GM23338 (cell line): ENCODE measurements around the gene RNF150. TPM values are rescaled to one million over a fixed set of nuclear protein-coding genes. Genes with fewer than 3 reads are reported as not detected.

Source experiments
- ATAC-seq: fragments of 200-7000 bp; cut with Tn5 transposase; 3 replicates; pipeline ENCODE4 v1.9.1; 2020
- DNase-seq: peaks from one replicate; pipeline ENCODE4 v3.0.0-alpha.2; 2015; ENCODE audit warnings: low spot score
- H2AFZ ChIP-seq: fragments of 200-600 bp; sonication (generic); 2 replicates; pipeline ENCODE4 v1.8.0; 2016; ENCODE audit warnings: antibody characterized with exemption, mild to moderate bottlenecking, moderate library complexity
- H3F3A ChIP-seq: fragments of 200-600 bp; sonication (generic); replicated peaks from 2 replicates; pipeline ENCODE4 v1.8.0; 2017; ENCODE audit warnings: antibody characterized with exemption, mixed run types, low read depth
- H3K27ac ChIP-seq: fragments of 200-600 bp; sonication (generic); 2 replicates; pipeline ENCODE4 v1.6.1; 2016; ENCODE audit warnings: low read depth
- H3K27me3 ChIP-seq: fragments of 200-600 bp; sonication (generic); 2 replicates; pipeline ENCODE4 v1.8.0; 2016; ENCODE audit warnings: mild to moderate bottlenecking, mixed run types, moderate library complexity; ENCODE audit not compliant: insufficient read depth
- H3K36me3 ChIP-seq: fragments of 200-600 bp; sonication (generic); 2 replicates; pipeline ENCODE4 v1.8.0; 2016; ENCODE audit warnings: mild to moderate bottlenecking; ENCODE audit not compliant: insufficient read depth
- H3K4me1 ChIP-seq: fragments of 200-600 bp; sonication (generic); 2 replicates; pipeline ENCODE4 v1.8.0; 2016; ENCODE audit warnings: mild to moderate bottlenecking, moderate library complexity; ENCODE audit not compliant: insufficient read depth
- H3K4me2 ChIP-seq: fragments of 200-600 bp; sonication (generic); 2 replicates; pipeline ENCODE4 v1.7.1; 2017; ENCODE audit warnings: mixed run types
- H3K4me3 ChIP-seq: fragments of 200-600 bp; sonication (generic); 2 replicates; pipeline ENCODE4 v1.6.1; 2016; ENCODE audit warnings: mixed run types
- H3K79me2 ChIP-seq: fragments of 200-600 bp; sonication (generic); replicated peaks from 2 replicates; pipeline ENCODE4 v1.8.0; 2017; ENCODE audit warnings: mild to moderate bottlenecking; ENCODE audit not compliant: insufficient read depth
- H3K9me2 ChIP-seq: fragments of 200-600 bp; sonication (generic); 2 replicates; pipeline ENCODE4 v1.8.0; 2017; ENCODE audit not compliant: insufficient read depth
- H4K20me1 ChIP-seq: fragments of 200-600 bp; sonication (generic); replicated peaks from 2 replicates; pipeline ENCODE4 v1.8.0; 2017; ENCODE audit warnings: mild to moderate bottlenecking; ENCODE audit not compliant: insufficient read depth
- H3K27ac Mint-ChIP-seq: 2 replicates; pipeline ENCODE4 v1.8.0; 2020; ENCODE audit warnings: inconsistent platforms, mild to moderate bottlenecking, moderate library complexity, mixed read lengths
- H3K27me3 Mint-ChIP-seq: 3 replicates; pipeline ENCODE4 v1.8.0; 2022; ENCODE audit warnings: low read depth, mild to moderate bottlenecking, moderate library complexity, mixed read lengths, inconsistent platforms; ENCODE audit not compliant: insufficient read depth, poor library complexity
- H3K36me3 Mint-ChIP-seq: 3 replicates; pipeline ENCODE4 v1.8.0; 2021; ENCODE audit warnings: low read depth, mild to moderate bottlenecking, inconsistent platforms, moderate library complexity, mixed read lengths
- H3K4me1 Mint-ChIP-seq: 3 replicates; pipeline ENCODE4 v1.8.0; 2020; ENCODE audit warnings: mild to moderate bottlenecking, inconsistent platforms, mixed read lengths
- H3K4me3 Mint-ChIP-seq: 3 replicates; pipeline ENCODE4 v1.8.0; 2021; ENCODE audit warnings: moderate library complexity, mild to moderate bottlenecking, inconsistent platforms, mixed read lengths
- H3K9me3 Mint-ChIP-seq: 3 replicates; pipeline ENCODE4 v1.8.0; 2020; ENCODE audit warnings: moderate library complexity, mild to moderate bottlenecking, inconsistent platforms, mixed read lengths
- CREB1 ChIP-seq: fragments of 250-450 bp; sonication (Bioruptor Pico); IDR thresholded peaks from 2 replicates; pipeline ENCODE4 v1.5.0; 2020; ENCODE audit warnings: low read depth, mild to moderate bottlenecking, moderate library complexity
- EZH2 ChIP-seq: fragments of 200-600 bp; sonication (generic); IDR thresholded peaks from one replicate; pipeline ENCODE4 v1.8.0; 2017; ENCODE audit warnings: antibody characterized with exemption, mild to moderate bottlenecking, low read depth; ENCODE audit not compliant: unreplicated experiment
- EZH2phosphoT487 ChIP-seq: fragments of 200-600 bp; sonication (generic); IDR thresholded peaks from one replicate; pipeline ENCODE4 v1.8.1; 2018; ENCODE audit warnings: antibody characterized with exemption; ENCODE audit not compliant: unreplicated experiment
- JUNB ChIP-seq: IDR thresholded peaks from one replicate; pipeline ENCODE4 v1.6.1; 2016; ENCODE audit warnings: antibody characterized with exemption; ENCODE audit not compliant: unreplicated experiment
- NANOG ChIP-seq: IDR thresholded peaks from 2 replicates; pipeline ENCODE4 v1.6.1; 2016; ENCODE audit warnings: antibody characterized with exemption, borderline replicate concordance
- POLR2AphosphoS5 ChIP-seq: IDR thresholded peaks from 2 replicates; pipeline ENCODE4 v1.6.1; 2016; ENCODE audit warnings: antibody characterized with exemption, low read depth
- STAT1 ChIP-seq: IDR thresholded peaks from one replicate; pipeline ENCODE4 v1.6.1; 2016; ENCODE audit warnings: antibody characterized with exemption; ENCODE audit not compliant: unreplicated experiment
- ZNF114 ChIP-seq: fragments of 250-450 bp; sonication (Bioruptor Pico); IDR thresholded peaks from 2 replicates; pipeline ENCODE4 v1.5.0; 2020; ENCODE audit warnings: mild to moderate bottlenecking, moderate library complexity
- ZNF331 ChIP-seq: fragments of 250-450 bp; sonication (Bioruptor Pico); IDR thresholded peaks from 2 replicates; pipeline ENCODE4 v1.5.0; 2020; ENCODE audit warnings: low read depth, mild to moderate bottlenecking, moderate library complexity
- polyA plus RNA-seq: library from polyadenylated mRNA; unstranded; fragments of >200 nt; fragmentation: Nextera tagmentation; extraction: Ambion mirVana; gene quantifications from 2 replicates; pipeline ENCODE4 v1.2.1, GENCODE V29; 2016
- total RNA-seq: library from RNA; depleted of rRNA; stranded (reverse); fragments of >200 nt; shearing (Covaris generic); gene quantifications from 2 replicates; pipeline ENCODE4 v1.2.3, GENCODE V29; 2014
- TF ChIP-seq, protein P1 (sequence below), 2 experiments: fragments of 200-600 bp in 1 of 2; sonication (generic) in 1 of 2; conservative IDR thresholded peaks; 2 replicates each; pipeline versions ENCODE4 v1.5.1 to v1.6.1; 2016 to 2017; ENCODE audit warnings: antibody characterized with exemption in 2 of 2, low read depth in 2 of 2, mild to moderate bottlenecking in 2 of 2, moderate library complexity in 1 of 2
- TF ChIP-seq, protein P2 (sequence below): IDR thresholded peaks from one replicate; pipeline ENCODE4 v1.6.1; 2018; ENCODE audit warnings: antibody characterized with exemption; ENCODE audit not compliant: unreplicated experiment
- TF ChIP-seq, protein P3 (sequence below): IDR thresholded peaks from 2 replicates; pipeline ENCODE4 v1.6.1; 2016; ENCODE audit warnings: antibody characterized with exemption
- TF ChIP-seq, protein P4 (sequence below): fragments of 250-450 bp; sonication (Bioruptor Pico); IDR thresholded peaks from 2 replicates; pipeline ENCODE4 v1.5.0; 2020; ENCODE audit warnings: mild to moderate bottlenecking, moderate library complexity

Gene RNF150
- total and polyA plus RNA-seq, 2 experiments from 2014 or later = 1.3 to 6.1 TPM

DNA sequence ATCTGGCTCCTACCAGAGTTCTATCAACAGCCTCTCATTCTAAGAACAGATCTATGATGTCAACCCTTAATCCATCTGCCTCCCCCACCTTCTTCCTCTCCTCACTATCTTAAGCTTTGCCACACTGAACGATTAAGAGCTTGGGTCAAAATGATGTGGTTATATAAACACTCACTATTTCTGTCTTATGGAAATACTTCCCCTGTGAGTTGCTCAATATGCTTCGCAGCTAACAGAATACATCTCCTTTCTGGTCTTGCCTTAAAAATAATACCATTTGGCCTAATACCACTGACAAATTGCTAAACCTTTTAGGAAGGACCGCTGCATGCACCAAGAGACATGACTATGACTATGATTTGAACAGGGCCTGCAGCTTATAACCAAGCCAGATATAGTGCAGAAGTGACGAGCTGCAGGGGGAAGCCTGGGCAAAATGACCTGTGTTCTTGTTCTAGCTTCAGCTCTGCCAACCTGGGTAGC lies 130.9 kb downstream of the RNF150 start:
- no peak overlapping the region for H3K27ac Mint-ChIP-seq
- no peak overlapping the region for H3K4me3 Mint-ChIP-seq
- no peaks in the 10 kb centered on the region for H3K9me3 Mint-ChIP-seq
- H3K27me3 Mint-ChIP-seq = no peaks in the 10 kb centered on the region
- no peaks in the 10 kb centered on the region for H3K36me3 ChIP-seq
- 0 out of 2 replicates have a peak, but pooled peaks cover 5% of the 10 kb centered on the region for H3K9me2 ChIP-seq
- no peaks in the 10 kb centered on the region for H3K79me2 ChIP-seq
- H3K4me2 ChIP-seq = no peak overlapping the region
- H2AFZ ChIP-seq = no peak overlapping the region
- DNase-seq (no peak), ATAC-seq (no peak)
- no peak overlapping the region for H3K4me3 ChIP-seq
- H3K27me3 ChIP-seq = no peaks in the 10 kb centered on the region
- no peak overlapping the region for H3K27ac ChIP-seq
- H4K20me1 ChIP-seq = no peaks in the 10 kb centered on the region
- no peaks in the 10 kb centered on the region for H3K4me1 Mint-ChIP-seq
- no peaks in the 10 kb centered on the region for H3K4me1 ChIP-seq
- TF ChIP-seq, protein P1, sequence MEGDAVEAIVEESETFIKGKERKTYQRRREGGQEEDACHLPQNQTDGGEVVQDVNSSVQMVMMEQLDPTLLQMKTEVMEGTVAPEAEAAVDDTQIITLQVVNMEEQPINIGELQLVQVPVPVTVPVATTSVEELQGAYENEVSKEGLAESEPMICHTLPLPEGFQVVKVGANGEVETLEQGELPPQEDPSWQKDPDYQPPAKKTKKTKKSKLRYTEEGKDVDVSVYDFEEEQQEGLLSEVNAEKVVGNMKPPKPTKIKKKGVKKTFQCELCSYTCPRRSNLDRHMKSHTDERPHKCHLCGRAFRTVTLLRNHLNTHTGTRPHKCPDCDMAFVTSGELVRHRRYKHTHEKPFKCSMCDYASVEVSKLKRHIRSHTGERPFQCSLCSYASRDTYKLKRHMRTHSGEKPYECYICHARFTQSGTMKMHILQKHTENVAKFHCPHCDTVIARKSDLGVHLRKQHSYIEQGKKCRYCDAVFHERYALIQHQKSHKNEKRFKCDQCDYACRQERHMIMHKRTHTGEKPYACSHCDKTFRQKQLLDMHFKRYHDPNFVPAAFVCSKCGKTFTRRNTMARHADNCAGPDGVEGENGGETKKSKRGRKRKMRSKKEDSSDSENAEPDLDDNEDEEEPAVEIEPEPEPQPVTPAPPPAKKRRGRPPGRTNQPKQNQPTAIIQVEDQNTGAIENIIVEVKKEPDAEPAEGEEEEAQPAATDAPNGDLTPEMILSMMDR (conservative IDR thresholded peaks at IDR 0.05; ENCODE audit: low read depth in 2 of 2) = no peak
- TF ChIP-seq CREB1 (CRISPR knock-in tag) = no peak
- TF ChIP-seq, protein P2, sequence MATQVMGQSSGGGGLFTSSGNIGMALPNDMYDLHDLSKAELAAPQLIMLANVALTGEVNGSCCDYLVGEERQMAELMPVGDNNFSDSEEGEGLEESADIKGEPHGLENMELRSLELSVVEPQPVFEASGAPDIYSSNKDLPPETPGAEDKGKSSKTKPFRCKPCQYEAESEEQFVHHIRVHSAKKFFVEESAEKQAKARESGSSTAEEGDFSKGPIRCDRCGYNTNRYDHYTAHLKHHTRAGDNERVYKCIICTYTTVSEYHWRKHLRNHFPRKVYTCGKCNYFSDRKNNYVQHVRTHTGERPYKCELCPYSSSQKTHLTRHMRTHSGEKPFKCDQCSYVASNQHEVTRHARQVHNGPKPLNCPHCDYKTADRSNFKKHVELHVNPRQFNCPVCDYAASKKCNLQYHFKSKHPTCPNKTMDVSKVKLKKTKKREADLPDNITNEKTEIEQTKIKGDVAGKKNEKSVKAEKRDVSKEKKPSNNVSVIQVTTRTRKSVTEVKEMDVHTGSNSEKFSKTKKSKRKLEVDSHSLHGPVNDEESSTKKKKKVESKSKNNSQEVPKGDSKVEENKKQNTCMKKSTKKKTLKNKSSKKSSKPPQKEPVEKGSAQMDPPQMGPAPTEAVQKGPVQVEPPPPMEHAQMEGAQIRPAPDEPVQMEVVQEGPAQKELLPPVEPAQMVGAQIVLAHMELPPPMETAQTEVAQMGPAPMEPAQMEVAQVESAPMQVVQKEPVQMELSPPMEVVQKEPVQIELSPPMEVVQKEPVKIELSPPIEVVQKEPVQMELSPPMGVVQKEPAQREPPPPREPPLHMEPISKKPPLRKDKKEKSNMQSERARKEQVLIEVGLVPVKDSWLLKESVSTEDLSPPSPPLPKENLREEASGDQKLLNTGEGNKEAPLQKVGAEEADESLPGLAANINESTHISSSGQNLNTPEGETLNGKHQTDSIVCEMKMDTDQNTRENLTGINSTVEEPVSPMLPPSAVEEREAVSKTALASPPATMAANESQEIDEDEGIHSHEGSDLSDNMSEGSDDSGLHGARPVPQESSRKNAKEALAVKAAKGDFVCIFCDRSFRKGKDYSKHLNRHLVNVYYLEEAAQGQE = no peak
- no peak for TF ChIP-seq EZH2phosphoT487
- no peak for TF ChIP-seq ZNF114 (CRISPR knock-in tag)
- TF ChIP-seq, protein P3, sequence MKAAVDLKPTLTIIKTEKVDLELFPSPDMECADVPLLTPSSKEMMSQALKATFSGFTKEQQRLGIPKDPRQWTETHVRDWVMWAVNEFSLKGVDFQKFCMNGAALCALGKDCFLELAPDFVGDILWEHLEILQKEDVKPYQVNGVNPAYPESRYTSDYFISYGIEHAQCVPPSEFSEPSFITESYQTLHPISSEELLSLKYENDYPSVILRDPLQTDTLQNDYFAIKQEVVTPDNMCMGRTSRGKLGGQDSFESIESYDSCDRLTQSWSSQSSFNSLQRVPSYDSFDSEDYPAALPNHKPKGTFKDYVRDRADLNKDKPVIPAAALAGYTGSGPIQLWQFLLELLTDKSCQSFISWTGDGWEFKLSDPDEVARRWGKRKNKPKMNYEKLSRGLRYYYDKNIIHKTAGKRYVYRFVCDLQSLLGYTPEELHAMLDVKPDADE = no peak
- TF ChIP-seq STAT1 = no peak
- TF ChIP-seq NANOG = no peak
- no peak for TF ChIP-seq POLR2AphosphoS5
- no peak for TF ChIP-seq JUNB
- TF ChIP-seq EZH2 = no peak
- TF ChIP-seq, protein P4, sequence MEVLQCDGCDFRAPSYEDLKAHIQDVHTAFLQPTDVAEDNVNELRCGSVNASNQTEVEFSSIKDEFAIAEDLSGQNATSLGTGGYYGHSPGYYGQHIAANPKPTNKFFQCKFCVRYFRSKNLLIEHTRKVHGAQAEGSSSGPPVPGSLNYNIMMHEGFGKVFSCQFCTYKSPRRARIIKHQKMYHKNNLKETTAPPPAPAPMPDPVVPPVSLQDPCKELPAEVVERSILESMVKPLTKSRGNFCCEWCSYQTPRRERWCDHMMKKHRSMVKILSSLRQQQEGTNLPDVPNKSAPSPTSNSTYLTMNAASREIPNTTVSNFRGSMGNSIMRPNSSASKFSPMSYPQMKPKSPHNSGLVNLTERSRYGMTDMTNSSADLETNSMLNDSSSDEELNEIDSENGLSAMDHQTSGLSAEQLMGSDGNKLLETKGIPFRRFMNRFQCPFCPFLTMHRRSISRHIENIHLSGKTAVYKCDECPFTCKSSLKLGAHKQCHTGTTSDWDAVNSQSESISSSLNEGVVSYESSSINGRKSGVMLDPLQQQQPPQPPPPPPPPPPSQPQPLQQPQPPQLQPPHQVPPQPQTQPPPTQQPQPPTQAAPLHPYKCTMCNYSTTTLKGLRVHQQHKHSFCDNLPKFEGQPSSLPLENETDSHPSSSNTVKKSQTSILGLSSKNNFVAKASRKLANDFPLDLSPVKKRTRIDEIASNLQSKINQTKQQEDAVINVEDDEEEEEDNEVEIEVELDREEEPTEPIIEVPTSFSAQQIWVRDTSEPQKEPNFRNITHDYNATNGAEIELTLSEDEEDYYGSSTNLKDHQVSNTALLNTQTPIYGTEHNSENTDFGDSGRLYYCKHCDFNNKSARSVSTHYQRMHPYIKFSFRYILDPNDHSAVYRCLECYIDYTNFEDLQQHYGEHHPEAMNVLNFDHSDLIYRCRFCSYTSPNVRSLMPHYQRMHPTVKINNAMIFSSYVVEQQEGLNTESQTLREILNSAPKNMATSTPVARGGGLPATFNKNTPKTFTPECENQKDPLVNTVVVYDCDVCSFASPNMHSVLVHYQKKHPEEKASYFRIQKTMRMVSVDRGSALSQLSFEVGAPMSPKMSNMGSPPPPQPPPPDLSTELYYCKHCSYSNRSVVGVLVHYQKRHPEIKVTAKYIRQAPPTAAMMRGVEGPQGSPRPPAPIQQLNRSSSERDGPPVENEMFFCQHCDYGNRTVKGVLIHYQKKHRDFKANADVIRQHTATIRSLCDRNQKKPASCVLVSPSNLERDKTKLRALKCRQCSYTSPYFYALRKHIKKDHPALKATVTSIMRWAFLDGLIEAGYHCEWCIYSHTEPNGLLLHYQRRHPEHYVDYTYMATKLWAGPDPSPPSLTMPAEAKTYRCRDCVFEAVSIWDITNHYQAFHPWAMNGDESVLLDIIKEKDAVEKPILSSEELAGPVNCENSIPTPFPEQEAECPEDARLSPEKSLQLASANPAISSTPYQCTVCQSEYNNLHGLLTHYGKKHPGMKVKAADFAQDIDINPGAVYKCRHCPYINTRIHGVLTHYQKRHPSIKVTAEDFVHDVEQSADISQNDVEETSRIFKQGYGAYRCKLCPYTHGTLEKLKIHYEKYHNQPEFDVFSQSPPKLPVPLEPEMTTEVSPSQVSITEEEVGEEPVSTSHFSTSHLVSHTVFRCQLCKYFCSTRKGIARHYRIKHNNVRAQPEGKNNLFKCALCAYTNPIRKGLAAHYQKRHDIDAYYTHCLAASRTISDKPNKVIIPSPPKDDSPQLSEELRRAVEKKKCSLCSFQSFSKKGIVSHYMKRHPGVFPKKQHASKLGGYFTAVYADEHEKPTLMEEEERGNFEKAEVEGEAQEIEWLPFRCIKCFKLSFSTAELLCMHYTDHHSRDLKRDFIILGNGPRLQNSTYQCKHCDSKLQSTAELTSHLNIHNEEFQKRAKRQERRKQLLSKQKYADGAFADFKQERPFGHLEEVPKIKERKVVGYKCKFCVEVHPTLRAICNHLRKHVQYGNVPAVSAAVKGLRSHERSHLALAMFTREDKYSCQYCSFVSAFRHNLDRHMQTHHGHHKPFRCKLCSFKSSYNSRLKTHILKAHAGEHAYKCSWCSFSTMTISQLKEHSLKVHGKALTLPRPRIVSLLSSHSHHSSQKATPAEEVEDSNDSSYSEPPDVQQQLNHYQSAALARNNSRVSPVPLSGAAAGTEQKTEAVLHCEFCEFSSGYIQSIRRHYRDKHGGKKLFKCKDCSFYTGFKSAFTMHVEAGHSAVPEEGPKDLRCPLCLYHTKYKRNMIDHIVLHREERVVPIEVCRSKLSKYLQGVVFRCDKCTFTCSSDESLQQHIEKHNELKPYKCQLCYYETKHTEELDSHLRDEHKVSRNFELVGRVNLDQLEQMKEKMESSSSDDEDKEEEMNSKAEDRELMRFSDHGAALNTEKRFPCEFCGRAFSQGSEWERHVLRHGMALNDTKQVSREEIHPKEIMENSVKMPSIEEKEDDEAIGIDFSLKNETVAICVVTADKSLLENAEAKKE = no peak
- TF ChIP-seq ZNF331 = no peak
- H3F3A ChIP-seq = no peaks in the 10 kb centered on the region
- H3K36me3 Mint-ChIP-seq = no peaks in the 10 kb centered on the region
